Measurements from ENCODE around the gene PCSK5. TPM values are rescaled to one million over a fixed set of nuclear protein-coding genes. Genes with fewer than 3 reads are reported as not detected.

Gene PCSK5
- total RNA-seq, 1 donor from 2014 or later, result 24.5 TPM

DNA sequence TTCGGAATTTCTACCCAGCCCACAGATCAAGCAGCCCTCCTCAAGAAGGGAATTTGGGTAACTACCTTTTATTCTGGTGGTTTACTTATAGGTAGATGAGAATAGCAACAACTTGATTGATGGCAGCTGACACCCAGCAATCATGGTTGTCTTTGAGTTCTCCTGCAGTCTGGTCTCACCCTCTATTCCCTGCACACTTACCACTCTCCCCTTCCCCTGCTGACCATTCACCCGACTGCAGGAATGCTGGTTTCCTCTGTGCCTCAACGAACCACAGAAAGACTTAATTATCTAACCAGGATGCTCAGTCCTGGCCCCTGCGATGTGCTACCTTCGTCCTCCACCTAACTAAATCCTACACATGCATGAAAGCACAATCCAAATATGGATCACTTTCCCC lies 260.8 kb downstream of the PCSK5 start:
- no peak for DNase-seq

GRCh38 chr9:76153339-76153738 lies 262.9 kb downstream of the PCSK5 start:
- DNase-seq, result no peak

DNA sequence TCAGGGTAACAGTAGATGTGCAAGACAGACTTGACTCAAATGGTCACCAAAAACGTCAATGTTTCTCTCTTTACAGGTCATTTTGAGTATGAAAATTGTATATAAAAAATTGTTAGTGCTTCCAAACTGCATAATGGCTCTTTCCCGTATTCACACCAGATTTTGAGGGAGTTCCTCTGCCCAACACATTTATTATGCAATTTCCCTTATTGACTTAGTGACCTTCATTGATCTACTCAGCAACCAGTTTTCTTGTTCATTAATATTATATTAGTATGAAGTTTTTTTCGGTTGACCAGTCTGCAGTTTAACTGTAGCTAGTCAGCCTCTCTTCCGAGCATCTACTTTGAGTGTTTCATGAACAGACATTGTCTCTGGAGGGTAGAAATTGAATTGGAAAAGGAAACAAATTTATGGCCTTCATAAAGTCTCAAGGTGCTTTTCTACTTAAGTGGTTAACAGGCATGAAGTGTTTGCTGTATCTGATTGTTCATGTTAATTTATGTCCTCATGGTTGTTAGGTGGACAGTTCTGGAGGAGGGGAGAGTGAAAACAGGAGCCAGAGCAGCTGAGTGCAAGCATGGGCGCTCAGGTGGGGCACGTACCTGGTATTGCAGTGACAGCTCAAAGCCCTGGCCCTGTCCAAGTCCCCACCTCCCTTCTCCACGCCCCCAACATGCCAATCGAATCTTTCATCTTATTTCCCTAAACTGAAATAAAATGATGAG lies 263.6 kb downstream of the PCSK5 start:
- DNase-seq, result no peak

- no peak for DNase-seq
Observed at GRCh38 chr9:76155361-76155760, 264.9 kb downstream of the PCSK5 start.

GRCh38 chr9:76158713-76159112 lies 268.2 kb downstream of the PCSK5 start:
- DNase-seq, result no peak

DNA sequence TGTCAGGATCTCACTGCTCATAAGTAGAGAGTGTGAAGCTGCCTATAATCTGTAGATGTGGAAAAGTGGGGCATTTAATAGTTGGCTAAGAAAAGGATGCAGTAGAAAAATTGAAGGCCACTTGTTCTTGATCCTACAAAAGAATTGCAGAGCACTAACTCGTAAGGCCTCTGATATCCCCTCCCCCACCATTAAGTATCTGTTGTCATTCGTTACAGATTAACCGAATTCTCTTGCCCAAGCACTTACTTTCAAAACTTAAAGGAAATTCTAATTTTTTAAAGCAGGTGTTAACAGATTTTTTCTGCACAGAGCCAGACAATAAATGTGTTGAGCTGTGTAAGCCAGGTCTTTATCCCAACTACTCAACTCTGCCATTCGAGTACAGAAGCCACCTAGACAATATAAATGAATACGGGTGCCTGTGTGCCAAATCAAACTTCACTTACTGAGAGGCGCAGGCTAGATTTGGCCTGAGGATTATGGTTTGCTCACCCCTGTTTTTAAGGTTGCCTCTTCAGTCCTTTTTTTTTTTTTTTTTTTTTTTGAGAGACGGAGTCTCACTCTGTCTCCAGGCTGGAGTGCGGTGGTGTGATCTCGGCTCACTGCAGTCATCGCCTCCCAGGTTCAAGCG lies 268.9 kb downstream of the PCSK5 start:
- DNase-seq, result no peak

GRCh38 chr9:76161106-76161505 lies 270.6 kb downstream of the PCSK5 start:
- no peak for DNase-seq

DNA sequence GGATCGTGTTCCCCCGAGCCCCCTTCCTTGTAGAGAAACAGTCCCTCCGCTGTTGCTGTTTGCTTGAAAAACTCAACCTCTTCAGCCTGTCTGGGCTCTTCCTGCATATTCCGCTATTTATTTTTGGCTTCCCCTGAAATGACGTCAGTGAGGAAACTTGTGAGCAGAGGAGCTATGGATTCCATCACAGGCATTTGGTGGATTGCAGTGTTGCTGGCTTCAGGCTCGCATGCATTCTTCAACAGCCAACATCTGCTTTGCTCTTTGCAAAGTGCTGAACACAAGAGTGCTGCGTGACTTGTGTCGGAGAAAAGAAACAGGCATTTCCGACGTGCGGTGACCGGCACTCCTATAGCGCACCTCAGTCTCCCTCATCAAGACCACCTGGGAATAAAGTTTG lies 271.1 kb downstream of the PCSK5 start:
- DNase-seq, result peak; percentile 97

DNA sequence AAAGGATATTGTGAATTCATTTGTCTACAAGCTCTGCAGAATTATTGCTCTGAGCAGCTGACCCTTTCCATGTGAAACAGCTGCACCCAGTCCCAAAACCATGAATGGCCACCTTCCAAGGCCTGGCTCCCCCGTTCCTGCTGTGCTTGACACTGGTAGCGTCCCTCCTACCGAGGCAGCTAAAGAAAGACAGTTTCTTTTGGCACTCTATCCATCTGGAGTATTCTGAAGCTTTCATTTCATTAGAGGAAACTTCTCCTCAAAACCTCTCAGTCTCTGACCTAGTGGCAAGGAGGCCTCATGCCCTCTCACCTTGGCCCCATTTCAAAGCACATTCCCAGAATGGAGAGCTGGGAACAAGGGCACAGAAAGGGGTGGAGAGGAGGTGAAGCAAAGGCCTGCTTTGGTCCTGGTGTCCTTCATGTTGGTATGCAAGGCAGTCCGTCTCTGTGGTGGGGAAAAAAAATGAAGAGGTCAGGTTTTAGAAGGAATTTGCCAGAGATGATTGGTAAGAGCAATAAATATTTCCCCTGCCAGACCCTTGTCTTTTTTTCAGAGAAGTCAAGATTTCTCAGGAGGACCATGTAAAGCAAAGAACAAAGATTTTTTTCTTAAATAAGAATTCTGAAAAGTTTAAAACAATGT lies 271.7 kb downstream of the PCSK5 start:
- no peak for DNase-seq

DNA sequence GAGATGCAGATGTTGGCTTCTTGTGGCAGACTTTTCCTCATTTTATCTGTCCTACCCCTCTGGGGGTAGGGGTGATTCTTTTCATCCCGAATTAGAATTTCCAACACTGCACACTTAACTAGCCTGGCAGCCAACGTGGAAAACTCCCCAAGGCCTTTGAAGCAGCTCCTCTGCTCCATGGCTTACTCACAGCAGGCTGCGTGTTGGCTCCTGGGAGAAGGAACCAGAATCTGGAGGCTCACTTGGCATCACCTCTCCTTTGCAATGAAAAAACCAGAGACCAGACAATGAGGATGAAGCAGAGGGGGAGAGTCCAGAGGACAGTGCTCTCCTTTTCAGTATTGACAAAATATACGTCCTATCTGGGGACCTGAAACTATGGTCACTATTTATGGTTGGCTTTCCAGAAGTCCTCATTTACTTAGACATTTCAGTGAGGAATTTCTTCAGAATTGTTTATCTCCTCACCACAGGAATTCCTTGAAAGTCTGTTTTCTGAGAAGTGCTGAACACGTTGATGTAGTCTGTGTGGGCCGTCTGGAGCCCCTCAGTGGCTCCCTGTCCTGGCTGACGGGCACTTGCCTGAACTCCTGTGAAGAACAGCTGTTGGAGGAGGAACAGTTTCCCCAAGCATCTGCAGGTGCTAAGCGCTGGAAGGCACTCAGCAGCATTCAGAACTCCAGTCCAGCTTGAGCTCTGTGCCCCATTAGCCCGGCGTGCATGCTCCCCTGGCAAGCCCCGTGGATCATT lies 272.5 kb downstream of the PCSK5 start:
- peak; percentile 20 for DNase-seq

DNA sequence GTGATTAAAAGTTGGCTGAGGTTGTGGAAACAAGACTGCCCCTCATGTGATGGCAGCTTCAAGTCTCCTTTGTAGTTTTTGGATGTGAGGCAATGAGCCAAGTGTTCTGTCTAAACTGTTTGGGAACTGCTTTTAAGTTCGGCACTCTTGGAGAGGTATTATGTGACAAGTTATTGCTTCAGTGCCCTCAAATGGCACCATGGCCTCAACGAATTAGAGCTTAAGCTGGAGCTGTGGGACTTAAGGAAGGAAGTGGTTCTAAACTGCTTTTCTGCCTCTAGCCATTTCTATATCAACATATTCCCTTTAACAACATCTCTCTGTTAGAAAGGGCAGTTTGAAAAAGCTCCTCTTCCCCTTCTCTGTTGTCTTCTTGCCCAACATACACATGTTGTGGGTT lies 276.1 kb downstream of the PCSK5 start:
- no peak for DNase-seq

GRCh38 chr9:76176171-76176570 lies 285.7 kb downstream of the PCSK5 start:
- DNase-seq, result peak; percentile 85

- DNase-seq, result peak; percentile 28
Observed at GRCh38 chr9:76177931-76178330, 287.5 kb downstream of the PCSK5 start.

DNA sequence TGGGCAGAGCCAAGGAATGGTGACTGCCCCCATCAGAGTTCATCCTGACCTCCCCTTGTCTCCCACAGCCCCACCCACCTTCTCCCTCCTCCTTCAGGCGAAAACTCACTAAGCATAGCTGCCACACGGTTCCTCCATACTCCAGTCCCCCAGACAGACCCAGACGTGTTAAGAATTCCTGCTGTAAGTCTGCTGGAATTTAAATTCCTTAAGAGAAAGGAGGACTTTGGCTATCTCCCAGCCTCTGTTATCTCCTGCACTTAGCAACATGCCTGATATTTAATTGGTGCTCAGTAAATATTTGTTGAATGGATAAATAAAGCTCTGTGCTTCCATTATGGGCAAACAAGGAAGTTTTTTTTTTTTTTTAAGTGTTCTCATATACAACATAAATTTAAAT lies 290.1 kb downstream of the PCSK5 start:
- DNase-seq, result no peak

DNA sequence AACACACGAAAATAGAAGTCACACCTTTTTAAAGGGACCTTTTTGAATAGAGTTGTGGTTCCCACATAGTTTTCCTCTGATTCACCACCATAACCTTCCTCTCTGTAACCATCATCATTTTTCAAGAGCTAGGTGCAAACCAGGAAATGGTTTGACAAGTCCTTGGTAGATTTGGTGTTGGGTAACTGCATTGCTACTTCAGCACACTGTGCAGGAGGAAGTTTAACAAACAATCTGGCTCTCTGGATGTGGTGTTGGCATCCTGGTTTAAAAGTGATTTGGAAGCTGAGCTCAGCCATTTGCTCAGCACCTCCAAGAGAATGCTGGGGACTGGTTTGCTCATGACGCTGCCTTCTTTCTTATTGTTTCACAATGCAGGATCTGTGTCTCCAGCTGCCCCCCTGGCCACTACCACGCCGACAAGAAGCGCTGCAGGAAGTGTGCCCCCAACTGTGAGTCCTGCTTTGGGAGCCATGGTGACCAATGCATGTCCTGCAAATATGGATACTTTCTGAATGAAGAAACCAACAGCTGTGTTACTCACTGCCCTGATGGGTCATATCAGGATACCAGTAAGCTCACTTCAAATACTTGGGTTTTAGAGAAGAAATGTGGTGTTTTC lies 290.7 kb downstream of the PCSK5 start:
- DNase-seq, result no peak

DNA sequence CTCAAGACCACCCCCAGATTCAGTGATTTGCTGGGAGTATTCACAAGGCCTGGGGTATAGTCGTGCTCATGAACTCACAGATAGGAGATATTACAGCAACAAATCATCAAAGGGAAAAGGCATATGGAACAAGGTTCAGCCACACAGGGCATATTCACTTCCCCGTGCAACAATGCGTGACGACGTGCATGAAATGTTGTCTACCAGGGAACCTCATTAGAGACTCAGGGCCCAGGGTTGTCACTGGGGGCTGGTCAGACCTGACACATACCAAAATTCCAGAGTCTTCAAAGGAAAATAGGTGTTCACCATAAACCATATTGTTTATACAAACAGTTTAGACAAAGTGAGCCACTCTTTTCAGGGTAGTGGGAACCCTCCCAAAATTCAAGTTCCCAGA lies 291.3 kb downstream of the PCSK5 start:
- DNase-seq, result no peak

DNA sequence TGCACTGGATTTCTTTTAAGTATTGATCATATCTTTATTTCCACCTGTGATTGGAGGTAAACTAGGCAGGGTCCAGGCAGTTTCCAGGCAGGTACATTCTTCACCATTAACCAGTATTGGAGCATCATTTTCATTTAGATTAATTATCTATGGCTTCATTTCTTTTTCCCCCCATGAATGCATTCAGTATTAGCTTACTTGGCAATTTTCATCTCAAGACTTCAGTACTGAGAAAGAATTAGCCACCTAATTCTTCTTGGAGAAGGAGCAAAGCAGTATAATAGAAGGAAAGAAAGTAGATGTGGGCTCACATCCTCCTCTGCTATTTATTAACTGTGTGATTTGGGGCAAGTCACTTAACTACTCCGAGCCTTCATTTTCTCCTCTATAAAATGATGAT lies 295.0 kb downstream of the PCSK5 start:
- no peak for DNase-seq

DNA sequence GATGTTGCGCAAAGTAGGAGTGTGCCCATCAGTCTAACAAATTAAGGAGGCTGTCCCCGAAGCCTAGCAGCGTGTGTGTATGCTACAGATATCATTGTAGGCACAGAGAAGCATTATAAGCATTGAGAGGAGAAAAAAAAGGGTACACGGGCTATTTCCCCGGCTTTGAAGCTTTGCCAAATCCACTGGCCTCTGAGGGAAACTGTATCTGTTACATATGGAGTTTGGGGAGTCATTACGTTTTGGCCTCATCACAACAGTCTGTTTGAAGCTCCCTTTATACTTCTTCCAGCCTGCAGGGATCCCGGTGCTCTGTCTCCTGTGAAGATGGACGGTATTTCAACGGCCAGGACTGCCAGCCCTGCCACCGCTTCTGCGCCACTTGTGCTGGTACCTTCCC lies 297.8 kb downstream of the PCSK5 start:
- DNase-seq, result no peak

DNA sequence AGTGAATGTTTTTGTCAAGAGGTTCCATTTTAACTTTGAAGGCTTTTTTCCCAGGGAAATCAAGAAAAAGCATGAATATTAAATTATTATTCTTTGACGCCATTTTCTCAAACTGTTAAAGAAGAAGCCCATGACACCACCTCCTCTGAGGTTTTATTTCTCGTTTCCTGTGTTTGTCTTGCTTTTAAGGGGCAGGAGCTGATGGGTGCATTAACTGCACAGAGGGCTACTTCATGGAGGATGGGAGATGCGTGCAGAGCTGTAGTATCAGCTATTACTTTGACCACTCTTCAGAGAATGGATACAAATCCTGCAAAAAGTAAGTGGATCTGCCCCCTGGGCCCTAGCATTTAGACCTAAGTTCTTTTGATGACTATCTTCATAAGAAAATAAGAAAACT lies 298.4 kb downstream of the PCSK5 start:
- DNase-seq, result no peak

GRCh38 chr9:76191493-76191892 lies 301.0 kb downstream of the PCSK5 start:
- no peak for DNase-seq

DNA sequence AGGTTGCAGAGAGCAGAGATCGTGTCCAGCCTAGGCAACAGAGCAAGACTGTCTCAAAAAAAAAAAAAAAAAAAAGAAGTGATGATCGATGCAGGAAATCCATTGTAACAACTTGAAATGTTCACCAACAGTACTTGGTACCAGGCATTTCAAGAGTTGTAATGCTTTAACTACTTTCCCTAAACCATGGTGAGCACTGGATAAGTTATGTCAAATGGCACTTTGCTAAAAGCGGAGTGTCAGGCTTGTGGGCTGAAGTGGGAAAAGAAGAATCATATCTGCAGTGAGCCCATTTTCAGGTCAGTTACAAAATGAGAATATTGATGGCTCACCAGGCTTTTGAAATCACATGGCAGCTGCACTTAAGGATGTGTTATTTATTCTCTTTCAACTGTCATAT lies 301.5 kb downstream of the PCSK5 start:
- DNase-seq, result no peak

- DNase-seq, result no peak
Observed at GRCh38 chr9:76194896-76195295, 304.4 kb downstream of the PCSK5 start.

- DNase-seq, result no peak
Observed at GRCh38 chr9:76198336-76198735, 307.9 kb downstream of the PCSK5 start.
